CD4-positive, alpha-beta T cell treated with Interferon gamma for 1 hour (primary cell): ENCODE data around the gene OR5AR1.
"Not testable (repeated sequence)": the region's sequence is repeated elsewhere in the genome, so short reads cannot be mapped to it uniquely, and the experiment has no call there.

Source experiments
- DNase-seq: peaks from one replicate; pipeline ENCODE4 v3.0.0-alpha.2; 2020

Gene OR5AR1

DNA sequence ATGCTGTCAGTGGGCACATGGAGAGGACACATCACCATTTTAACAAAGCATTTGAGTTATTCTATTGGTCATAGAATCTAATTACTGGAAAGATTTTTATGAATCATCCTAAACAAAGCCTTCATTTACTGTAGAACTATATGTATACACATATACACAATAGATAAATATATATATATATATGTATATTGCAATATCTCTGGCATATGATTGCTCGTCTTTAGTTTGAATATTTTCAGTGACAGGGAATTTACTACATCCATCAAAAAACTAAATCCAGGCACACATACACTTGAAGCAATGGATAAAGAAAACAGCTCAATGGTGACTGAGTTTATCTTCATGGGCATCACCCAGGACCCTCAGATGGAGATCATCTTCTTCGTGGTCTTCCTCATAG lies at the start of gene OR5AR1:
TSS of gene OR5AR1 (plus strand) at position 301 of the 400 bp plus-strand sequence. CDS start at position 301, 0 bp downstream.
- DNase-seq, result no peak

- no peak for DNase-seq
These were observed 38.8 kb upstream of the OR5AR1 start for GRCh38 chr11:56624661-56625110.

DNA sequence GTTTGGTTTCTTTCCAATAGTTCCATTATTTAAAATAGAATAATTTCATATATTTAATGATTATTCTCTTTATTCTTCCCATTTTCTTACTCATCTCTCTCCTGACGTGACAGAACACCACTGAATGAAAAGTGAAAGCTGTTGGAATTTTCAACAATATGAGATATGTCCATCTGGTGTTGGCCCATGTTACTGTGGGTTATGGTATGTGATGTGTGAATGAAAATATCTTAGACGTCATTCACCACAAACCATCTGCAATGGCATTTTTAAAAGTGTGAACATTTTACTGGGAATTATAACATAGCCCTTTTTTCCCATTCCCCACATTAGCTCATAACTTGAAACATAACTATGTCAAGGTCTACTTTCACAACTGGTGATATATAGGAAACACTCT lies 37.5 kb upstream of the OR5AR1 start:
- DNase-seq, result no peak

DNA sequence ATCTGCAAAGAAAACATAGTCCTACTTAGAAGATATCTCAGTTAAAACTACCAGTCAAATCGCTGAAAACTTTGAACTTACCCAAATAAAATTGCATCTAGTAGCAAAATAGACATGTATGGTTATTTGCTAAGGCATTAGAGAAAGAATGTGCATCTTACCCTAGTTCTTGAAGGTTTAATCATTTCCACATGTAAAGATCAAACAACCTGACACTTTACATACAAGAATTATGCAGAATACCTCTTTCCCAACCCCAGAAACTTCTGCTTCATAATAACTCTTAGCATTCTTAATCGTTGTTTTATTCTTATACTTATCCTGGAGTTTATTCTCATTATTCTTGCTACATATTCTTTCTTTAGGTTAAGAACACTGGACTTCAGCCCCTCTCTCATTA lies 31.2 kb upstream of the OR5AR1 start:
- DNase-seq, result no peak

DNA sequence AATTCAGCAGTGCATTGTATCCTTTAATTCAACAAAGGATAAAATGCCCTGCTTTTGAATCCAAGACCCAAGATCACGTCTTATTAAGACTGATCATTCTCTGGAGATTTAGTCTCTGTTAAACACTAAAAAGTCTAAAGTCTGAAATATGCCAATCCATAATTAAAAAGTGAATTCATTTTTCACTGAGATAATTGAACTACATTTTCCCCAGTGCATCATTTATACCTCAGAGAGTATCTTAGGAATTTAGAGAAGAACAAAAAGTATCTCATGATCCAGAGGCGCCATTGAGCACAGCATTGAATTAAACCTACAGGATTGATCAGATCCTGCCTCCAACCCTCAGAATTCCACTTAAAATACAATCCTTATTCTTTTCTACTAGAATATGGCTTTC lies 26.6 kb upstream of the OR5AR1 start:
- DNase-seq, result no peak

GRCh38 chr11:56637500-56637899 lies 26.0 kb upstream of the OR5AR1 start:
- DNase-seq, result no peak

DNA sequence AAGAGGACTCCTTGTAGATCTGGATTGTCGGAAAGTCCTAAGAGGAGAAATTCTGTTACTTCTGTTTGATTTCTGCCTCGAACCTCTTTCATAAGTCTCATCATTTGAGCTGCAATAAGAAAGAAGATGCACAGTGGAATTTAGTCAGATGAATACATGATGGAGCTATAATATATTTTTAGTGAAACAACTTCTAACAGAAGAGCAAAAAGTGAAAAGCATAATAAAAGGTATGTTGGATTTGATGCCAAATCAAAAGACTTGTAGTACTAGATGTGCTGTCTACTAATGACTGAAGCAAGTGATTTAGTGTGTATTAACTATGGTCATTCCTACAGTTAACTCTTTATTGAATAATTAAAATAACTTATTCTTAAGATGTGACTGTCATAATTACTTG lies 21.1 kb upstream of the OR5AR1 start, which contains the start of gene OR5AP2:
TSS of gene OR5AP2 (minus strand) at position 101 of the 400 bp plus-strand sequence. CDS start at position 101, 0 bp downstream.
- no peak for DNase-seq

DNA sequence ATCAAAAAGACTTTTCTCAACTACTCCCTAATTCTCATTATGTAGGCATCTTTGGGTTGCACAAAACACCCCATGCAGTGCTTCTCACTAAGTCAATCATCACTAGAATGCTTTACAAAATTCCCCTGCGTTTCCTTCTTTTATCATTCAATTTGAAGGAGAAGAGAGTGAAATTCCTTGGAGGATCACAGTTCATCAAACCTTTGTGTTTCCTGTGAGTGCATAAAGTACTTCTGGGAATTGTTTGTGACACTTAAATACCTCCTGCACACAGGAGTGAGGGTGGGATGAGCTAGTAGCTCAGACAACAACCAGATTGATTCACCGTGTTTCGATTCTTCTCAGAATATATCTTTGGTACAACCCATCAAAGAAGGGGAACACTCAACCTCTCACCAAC lies 3.7 kb upstream of the OR5AR1 start:
- DNase-seq, result no peak

DNA sequence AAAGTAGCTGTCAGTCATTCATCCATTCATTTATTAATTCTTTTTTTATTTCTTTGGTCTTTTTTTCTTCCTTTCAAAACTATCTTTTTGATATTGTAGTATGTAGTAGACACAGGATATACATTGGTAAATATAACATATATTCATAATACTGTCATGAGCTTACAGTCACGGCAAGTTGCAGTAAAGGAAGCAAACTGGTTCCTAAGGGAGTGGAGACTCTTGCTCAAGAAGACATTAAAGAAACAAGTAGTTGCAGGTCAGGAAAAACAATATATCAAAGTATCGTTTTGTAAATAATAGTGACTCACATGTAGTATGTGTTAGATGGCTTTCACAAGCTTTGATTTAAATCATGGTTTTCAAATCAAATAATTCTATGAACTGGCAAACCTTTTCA lies 7.5 kb downstream of the OR5AR1 start:
- no peak for DNase-seq

- DNase-seq, result no peak
These were observed 25.1 kb downstream of the OR5AR1 start for GRCh38 chr11:56688554-56689100.

DNA sequence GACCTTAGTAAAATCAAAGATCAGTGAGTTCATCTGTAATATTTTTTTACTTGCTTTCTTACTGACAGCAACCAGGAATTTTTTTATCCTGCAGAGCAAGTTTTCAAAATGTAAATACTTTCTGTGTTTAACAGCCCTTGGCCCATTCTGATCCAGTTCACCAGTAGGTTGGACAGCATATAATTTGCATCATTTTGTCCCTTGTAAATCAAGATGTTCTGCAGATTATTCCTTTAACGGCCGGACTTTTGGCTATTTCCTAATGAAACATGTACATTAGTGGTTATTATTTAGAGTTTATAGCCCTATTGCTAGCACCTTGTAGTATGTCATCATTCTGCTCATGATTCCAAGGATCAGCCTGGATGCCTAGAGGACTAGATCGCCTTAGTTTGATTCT lies 27.7 kb downstream of the OR5AR1 start:
- DNase-seq, result not testable (repeated sequence)

- DNase-seq, result no peak
These were observed 29.9 kb downstream of the OR5AR1 start for GRCh38 chr11:56693428-56693827.

GRCh38 chr11:56698795-56699194 lies 35.3 kb downstream of the OR5AR1 start, which contains the start of gene OR9G1:
OR9G1 (plus strand) TSS chr11:56699095; CDS start chr11:56700388, 1,293 bp downstream.
- no peak for DNase-seq

DNA sequence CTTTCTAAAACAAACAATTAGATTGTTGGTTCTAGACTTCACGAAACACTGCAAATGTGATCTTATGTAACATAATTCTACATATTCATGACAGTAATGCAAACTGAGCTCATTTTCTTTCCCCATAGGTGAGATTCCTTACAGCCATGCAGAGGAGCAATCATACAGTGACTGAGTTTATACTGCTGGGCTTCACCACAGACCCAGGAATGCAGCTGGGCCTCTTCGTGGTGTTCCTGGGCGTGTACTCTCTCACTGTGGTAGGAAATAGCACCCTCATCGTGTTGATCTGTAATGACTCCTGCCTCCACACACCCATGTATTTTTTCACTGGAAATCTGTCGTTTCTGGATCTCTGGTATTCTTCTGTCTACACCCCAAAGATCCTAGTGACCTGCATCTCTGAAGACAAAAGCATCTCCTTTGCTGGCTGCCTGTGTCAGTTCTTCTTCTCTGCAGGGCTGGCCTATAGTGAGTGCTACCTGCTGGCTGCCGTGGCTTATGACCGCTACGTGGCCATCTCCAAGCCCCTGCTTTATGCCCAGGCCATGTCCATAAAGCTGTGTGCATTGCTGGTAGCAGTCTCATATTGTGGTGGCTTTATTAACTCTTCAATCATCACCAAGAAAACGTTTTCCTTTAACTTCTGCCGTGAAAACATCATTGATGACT lies 36.9 kb downstream of the OR5AR1 start:
- no peak for DNase-seq

GRCh38 chr11:56700914-56701485 lies 37.5 kb downstream of the OR5AR1 start:
- no peak for DNase-seq

DNA sequence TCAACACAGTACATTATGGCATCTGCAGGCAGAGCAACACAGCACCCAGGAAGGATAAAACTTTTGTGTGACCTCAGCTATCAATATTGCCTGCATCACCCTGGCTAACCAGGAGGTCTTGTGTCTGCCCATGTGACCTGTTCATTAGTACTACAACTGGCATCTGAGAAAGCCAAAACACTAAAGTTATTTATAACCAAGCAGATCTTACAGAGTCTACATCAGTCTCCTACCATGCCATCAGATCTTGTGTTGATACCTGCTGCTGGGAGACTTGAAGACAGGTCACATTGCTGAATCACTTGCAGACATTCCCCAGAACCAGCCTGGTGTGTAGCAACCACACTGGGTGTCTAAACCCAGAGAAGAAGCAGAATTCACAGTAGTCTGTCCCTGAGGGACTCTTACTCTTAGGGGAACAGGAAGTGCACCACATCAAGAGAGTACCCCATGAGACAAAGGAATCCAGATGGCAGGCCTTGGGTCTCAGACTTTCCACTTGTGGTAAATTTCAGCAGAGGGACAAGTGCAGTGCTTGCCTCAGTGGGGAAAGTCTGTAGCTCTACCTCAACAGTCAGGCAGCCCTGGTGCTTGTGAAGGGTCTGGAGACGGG lies 42.4 kb downstream of the OR5AR1 start:
- DNase-seq, result no peak

- DNase-seq, result no peak
These were observed 43.0 kb downstream of the OR5AR1 start for GRCh38 chr11:56706486-56706885.

- DNase-seq, result no peak
These were observed 50.7 kb downstream of the OR5AR1 start for GRCh38 chr11:56714206-56714605.
